HG03469 (cell line): ENCODE data around the gene PGBD4.
"Not testable (repeated sequence)": the region's sequence is repeated elsewhere in the genome, so short reads cannot be mapped to it uniquely, and the experiment has no call there.

Source experiments
- ATAC-seq: cut with Tn5 transposase; IDR thresholded peaks from one replicate; pipeline ENCODE4 v1.9.1; 2021; ENCODE audit warnings: mild to moderate bottlenecking, moderate library complexity, moderate number of reproducible peaks; ENCODE audit not compliant: unreplicated experiment

The PGBD4 gene

GRCh38 chr15:34111488-34111887, 9.6 kb downstream of the PGBD4 start:
- ATAC-seq, result no peak

- ATAC-seq, result no peak
Observed at GRCh38 chr15:34114215-34114614, 12.3 kb downstream of the PGBD4 start.

- ATAC-seq, result no peak
Observed at GRCh38 chr15:34114739-34115138, 12.9 kb downstream of the PGBD4 start.

GRCh38 chr15:34116620-34117019, 14.7 kb downstream of the PGBD4 start:
- ATAC-seq, result no peak

GRCh38 chr15:34119291-34119690, 17.4 kb downstream of the PGBD4 start:
- no peak for ATAC-seq

- not testable (repeated sequence) for ATAC-seq
Observed at GRCh38 chr15:34120420-34120819, 18.5 kb downstream of the PGBD4 start.

GRCh38 chr15:34121786-34122185, 19.9 kb downstream of the PGBD4 start:
- ATAC-seq, result not testable (repeated sequence)

- ATAC-seq, result no peak
Observed at GRCh38 chr15:34122771-34123183, 20.9 kb downstream of the PGBD4 start.

- ATAC-seq, result no peak
Observed at GRCh38 chr15:34124651-34125050, 22.8 kb downstream of the PGBD4 start.

GRCh38 chr15:34125945-34126344, 24.1 kb downstream of the PGBD4 start:
- no peak for ATAC-seq

- ATAC-seq, result no peak
Observed at GRCh38 chr15:34126522-34126921, 24.6 kb downstream of the PGBD4 start.

GRCh38 chr15:34128898-34129297, 27.0 kb downstream of the PGBD4 start:
- ATAC-seq, result no peak

- ATAC-seq, result no peak
Observed at GRCh38 chr15:34132881-34133280, 31.0 kb downstream of the PGBD4 start.

GRCh38 chr15:34133511-34133910, 31.6 kb downstream of the PGBD4 start:
- ATAC-seq, result no peak

GRCh38 chr15:34147371-34148140, 45.7 kb downstream of the PGBD4 start:
- no peak for ATAC-seq

GRCh38 chr15:34154725-34155204, 52.9 kb downstream of the PGBD4 start:
- no peak for ATAC-seq

GRCh38 chr15:34155859-34156258, 54.0 kb downstream of the PGBD4 start:
- no peak for ATAC-seq
